Measurements from ENCODE around the gene OR51B6. TPM values are rescaled to one million over a fixed set of nuclear protein-coding genes. Genes with fewer than 3 reads are reported as not detected.

OR51B6 gene
- polyA plus RNA-seq, 3 donors = not detected

GRCh38 chr11:5394091-5394490 is 42.8 kb downstream of the OR51B6 start:
- no peak overlapping the region for H3K27ac Mint-ChIP-seq
- H3K4me3 Mint-ChIP-seq = no peak overlapping the region
- no peaks in the 10 kb centered on the region for H3K4me1 Mint-ChIP-seq
- no peaks in the 10 kb centered on the region for H3K36me3 ChIP-seq (replicated peaks in 1 of 2; ENCODE audit: control insufficient read depth in 1 of 2, insufficient read depth in 2 of 2, low read length in 2 of 2)
- TF ChIP-seq CTCF (IDR thresholded peaks at IDR 0.05) = no peak
- H3K9me3 Mint-ChIP-seq = peaks cover 0 to 2% (median 0%) of the 10 kb centered on the region in 7 donors
- H3K27ac ChIP-seq (ENCODE audit: low read depth in 1 of 2, low read length in 2 of 2) = no peak overlapping the region
- no peaks in the 10 kb centered on the region for H4K20me1 ChIP-seq (ENCODE audit: insufficient read depth, low read length)
- intact Hi-C loops (cut with micrococcal nuclease) = no loop called here
- no peak overlapping the region for H3K4me3 ChIP-seq (replicated peaks in 1 of 3; ENCODE audit: low read depth in 2 of 3, low read length in 3 of 3)
- H3K27me3 Mint-ChIP-seq (ENCODE audit: low read depth in 3 of 3) = no peaks in the 10 kb centered on the region
- H3K27me3 ChIP-seq (ENCODE audit: control insufficient read depth in 2 of 2, insufficient read depth in 2 of 2, low read length in 2 of 2) = no peaks in the 10 kb centered on the region
- no peak overlapping the region for H2AFZ ChIP-seq (ENCODE audit: insufficient read depth, low read depth, low read length, poor library complexity, severe bottlenecking)
- H3K4me1 ChIP-seq (ENCODE audit: control insufficient read depth in 1 of 2, insufficient read depth in 2 of 2, low read length in 2 of 2) = no peaks in the 10 kb centered on the region
- H3K9ac ChIP-seq (ENCODE audit: insufficient read depth, low read length, poor library complexity, severe bottlenecking) = no peak overlapping the region
- H3K36me3 Mint-ChIP-seq = no peaks in the 10 kb centered on the region
- no peak overlapping the region for H3K4me2 ChIP-seq (replicated peaks; ENCODE audit: extremely low read depth, low read length, poor library complexity, severe bottlenecking)
- DNase-seq = no peak
- H3K79me2 ChIP-seq (ENCODE audit: insufficient read depth, low read length) = no peaks in the 10 kb centered on the region
- no peaks in the 10 kb centered on the region for H3K9me3 ChIP-seq (replicated peaks in 1 of 2; ENCODE audit: control insufficient read depth in 1 of 2, insufficient read depth in 1 of 2, low read length in 2 of 2)

- no peaks in the 10 kb centered on the region for H3K36me3 Mint-ChIP-seq
- no peaks in the 10 kb centered on the region for H3K27me3 ChIP-seq (ENCODE audit: control insufficient read depth in 2 of 2, insufficient read depth in 2 of 2, low read length in 2 of 2)
- H3K27me3 Mint-ChIP-seq (ENCODE audit: low read depth in 3 of 3) = peaks cover 0 to 4% (median 3%) of the 10 kb centered on the region in 3 donors
- peaks cover 0 to 4% (median 2%) of the 10 kb centered on the region in 7 donors for H3K9me3 Mint-ChIP-seq
- DNase-seq = no peak
- no peak overlapping the region for H2AFZ ChIP-seq (ENCODE audit: insufficient read depth, low read depth, low read length, poor library complexity, severe bottlenecking)
- peaks cover 0 to 7% of the 10 kb centered on the region in 2 donors for H3K9me3 ChIP-seq (replicated peaks in 1 of 2; ENCODE audit: control insufficient read depth in 1 of 2, insufficient read depth in 1 of 2, low read length in 2 of 2)
- no peaks in the 10 kb centered on the region for H3K4me1 ChIP-seq (ENCODE audit: control insufficient read depth in 1 of 2, insufficient read depth in 2 of 2, low read length in 2 of 2)
- no peak overlapping the region for H3K4me3 Mint-ChIP-seq
- no peaks in the 10 kb centered on the region for H3K36me3 ChIP-seq (replicated peaks in 1 of 2; ENCODE audit: control insufficient read depth in 1 of 2, insufficient read depth in 2 of 2, low read length in 2 of 2)
- H3K4me3 ChIP-seq (replicated peaks in 1 of 3; ENCODE audit: low read depth in 2 of 3, low read length in 3 of 3) = no peak overlapping the region
- H4K20me1 ChIP-seq (ENCODE audit: insufficient read depth, low read length) = no peaks in the 10 kb centered on the region
- no peak overlapping the region for H3K27ac ChIP-seq (ENCODE audit: low read depth in 1 of 2, low read length in 2 of 2)
- intact Hi-C loops (cut with micrococcal nuclease) = no loop called here
- no peaks in the 10 kb centered on the region for H3K4me1 Mint-ChIP-seq
- TF ChIP-seq CTCF (IDR thresholded peaks at IDR 0.05) = no peak
- no peak overlapping the region for H3K4me2 ChIP-seq (replicated peaks; ENCODE audit: extremely low read depth, low read length, poor library complexity, severe bottlenecking)
- no peaks in the 10 kb centered on the region for H3K79me2 ChIP-seq (ENCODE audit: insufficient read depth, low read length)
- H3K9ac ChIP-seq (ENCODE audit: insufficient read depth, low read length, poor library complexity, severe bottlenecking) = no peak overlapping the region
- H3K27ac Mint-ChIP-seq = no peak overlapping the region
These were observed 47.6 kb downstream of the OR51B6 start for GRCh38 chr11:5398936-5399335.

Small RNA genes lying within 50 kb of the gene (small RNA-seq; reads per million reads assigned to genes)
- not detected for gene AC104389.3 (ENCODE audit: insufficient read length, low read depth)

Other genes with a start within 250 kb of the OR51B6 start
- not detected for gene OR52A5, start 213.2 kb upstream of the OR51B6 start, polyA plus RNA-seq
- gene OR52A1, start 196.8 kb upstream of the OR51B6 start, polyA plus RNA-seq = not detected
- not detected for gene OR51V1, start 150.8 kb upstream of the OR51B6 start, polyA plus RNA-seq
- 100 to 1,000 TPM in 2 of 3 donors, 1 to 10 TPM in 1; 3.0 to 298 (median 278) TPM for gene HBB, start 124.4 kb upstream of the OR51B6 start, polyA plus RNA-seq
- gene HBD, start 117.0 kb upstream of the OR51B6 start, polyA plus RNA-seq = not detected
- not detected for gene HBG1, start 101.7 kb upstream of the OR51B6 start, polyA plus RNA-seq
- 1 to 10 TPM in 1 of 3 donors, not detected in 2; 5.1 TPM for gene HBG2, start 96.7 kb upstream of the OR51B6 start, polyA plus RNA-seq
- not detected for gene HBE1, start 81.6 kb upstream of the OR51B6 start, polyA plus RNA-seq
- not detected for gene OR51B4, start 49.6 kb upstream of the OR51B6 start, polyA plus RNA-seq
- gene OR51B2, start 27.2 kb upstream of the OR51B6 start, polyA plus RNA-seq = not detected
- not detected for gene OR51B5, start 8.0 kb upstream of the OR51B6 start, polyA plus RNA-seq
- gene OR51M1, start 32.3 kb downstream of the OR51B6 start, polyA plus RNA-seq = not detected
- gene OR51Q1, start 70.6 kb downstream of the OR51B6 start, polyA plus RNA-seq = not detected
- gene OR51I1, start 90.0 kb downstream of the OR51B6 start, polyA plus RNA-seq = not detected
- gene OR51I2, start 97.8 kb downstream of the OR51B6 start, polyA plus RNA-seq = not detected
- not detected for gene OR52D1, start 137.2 kb downstream of the OR51B6 start, polyA plus RNA-seq
- gene UBQLN3, start 158.4 kb downstream of the OR51B6 start, polyA plus RNA-seq = not detected
- gene UBQLNL, start 165.2 kb downstream of the OR51B6 start, polyA plus RNA-seq = under 1 TPM in 1 of 3 donors, not detected in 2; 0.33 TPM
- not detected for gene OR52H1, start 197.0 kb downstream of the OR51B6 start, polyA plus RNA-seq
- gene OR52B6, start 229.4 kb downstream of the OR51B6 start, polyA plus RNA-seq = not detected
- under 1 TPM; 0.11 to 0.44 (median 0.15) TPM for gene TRIM6, start 245.1 kb downstream of the OR51B6 start, polyA plus RNA-seq

Measured in CD14-positive monocyte (primary cell).